ENCODE data around the gene NASP.

The NASP gene

DNA sequence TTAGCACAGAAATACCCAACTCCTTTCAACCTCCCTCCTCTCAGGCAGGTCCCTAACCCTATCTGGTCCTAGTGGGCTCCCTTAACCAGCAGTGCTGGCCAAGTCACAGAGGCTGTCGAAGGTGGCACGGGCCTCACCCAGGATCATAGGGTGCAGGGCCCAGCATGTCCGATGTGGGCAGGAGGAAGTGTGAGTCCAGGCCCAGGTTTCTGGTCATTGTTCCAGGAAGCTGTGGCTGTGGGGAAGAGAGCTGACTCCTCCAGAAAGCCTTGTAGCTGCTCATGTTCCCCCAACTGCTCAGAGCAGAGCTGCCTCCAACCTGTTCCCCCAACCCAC, 37.6 kb downstream of the NASP start:
- peak overlapping the region; percentile 67 for H3K27ac Mint-ChIP-seq
- H3K27me3 Mint-ChIP-seq, result no peaks in the 10 kb centered on the region

DNA sequence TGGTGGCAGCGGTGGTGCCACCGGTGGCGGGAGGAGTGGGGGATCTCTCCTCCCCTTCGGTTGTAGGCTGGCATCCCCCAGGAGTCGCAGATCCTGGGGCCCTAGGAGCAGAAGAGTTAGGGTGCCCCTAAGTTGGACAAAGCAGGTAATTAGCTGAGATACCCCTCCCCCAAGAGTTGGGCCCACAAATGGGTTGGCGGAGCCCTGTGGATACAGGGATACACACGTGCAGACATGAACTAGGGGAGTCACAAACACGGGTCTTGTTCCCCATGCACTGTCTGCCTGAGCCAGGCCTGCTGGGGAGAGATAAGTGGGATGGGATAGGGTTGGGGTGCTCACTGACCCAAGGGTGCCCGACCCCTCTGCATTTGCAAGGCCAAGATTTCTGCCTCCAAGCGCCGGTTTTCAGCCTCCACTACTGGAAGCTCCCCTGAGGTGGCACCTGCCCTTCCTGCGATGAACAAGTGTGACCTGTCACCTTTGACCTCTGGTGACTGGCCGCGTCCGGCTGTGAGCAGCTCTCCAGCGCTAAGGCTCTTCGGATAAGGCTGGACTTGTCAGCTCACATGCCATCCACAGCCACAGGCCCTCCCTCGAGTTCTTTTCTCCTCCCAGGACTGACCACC, 38.2 kb downstream of the NASP start:
- H3K9me3 Mint-ChIP-seq, result no peaks in the 10 kb centered on the region
- no peaks in the 10 kb centered on the region for H3K27me3 Mint-ChIP-seq
- H3K27ac Mint-ChIP-seq, result peak overlapping the region; percentile 67
- H3K4me1 Mint-ChIP-seq (ENCODE audit: low read depth), result peaks cover 4% of the 10 kb centered on the region
- H3K36me3 Mint-ChIP-seq (ENCODE audit: low read depth), result peaks cover 83% of the 10 kb centered on the region
- H3K4me3 Mint-ChIP-seq, result no peak overlapping the region
- DNase-seq, result no peak

More for the DNA sequence above, 37.6 kb downstream of the NASP start:
- Mint-ChIP-seq H3K36me3 (ENCODE audit: low read depth) (peaks cover 84% of the 10 kb centered on the region), H3K9me3 (no peaks in the 10 kb centered on the region), H3K4me3 (no peak overlapping the region), H3K4me1 (ENCODE audit: low read depth) (peaks cover 4% of the 10 kb centered on the region)
- no peak for DNase-seq

DNA sequence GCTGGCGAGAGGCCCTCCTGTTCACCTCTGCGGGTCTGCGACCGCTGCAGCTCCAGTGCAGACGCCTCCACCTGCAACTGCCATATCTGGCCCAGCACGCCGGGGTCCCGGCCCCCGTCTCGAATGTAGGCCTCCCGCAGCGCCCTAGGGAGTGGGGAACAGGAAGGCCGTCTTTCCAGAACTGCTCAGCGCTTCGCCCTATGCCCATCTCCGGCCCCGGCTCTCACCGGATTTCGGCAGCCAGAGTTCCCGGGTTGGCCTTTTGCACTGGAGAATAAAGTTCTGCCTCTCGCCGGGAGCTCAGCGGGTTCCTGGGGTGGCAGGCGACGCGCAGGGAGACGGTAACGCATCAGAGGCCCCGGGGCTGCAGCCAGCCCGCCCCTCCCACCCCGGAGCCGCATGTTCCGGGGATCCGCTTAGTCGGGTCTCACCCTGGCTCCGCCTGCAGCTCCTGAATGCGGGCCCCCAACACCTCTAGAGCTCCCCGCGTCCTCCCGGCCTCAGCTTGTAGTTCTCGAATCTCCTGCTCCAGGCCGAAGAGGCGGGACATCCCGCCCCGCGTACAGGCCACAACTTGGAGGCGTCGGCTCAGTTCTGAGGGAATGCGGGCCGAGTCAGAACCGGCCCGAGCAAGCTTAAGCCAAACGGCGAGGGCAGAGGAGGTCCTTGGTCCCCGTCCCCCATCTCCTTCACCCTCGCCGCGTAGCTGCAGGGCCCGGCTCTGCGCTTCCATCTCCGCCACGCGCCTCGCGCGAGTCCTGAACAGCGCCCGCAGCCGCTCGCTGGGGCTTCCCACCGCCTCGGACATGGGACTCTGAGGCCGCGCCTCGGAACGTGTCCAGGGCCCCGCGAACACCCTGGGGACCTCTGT, 38.9 kb downstream of the NASP start:
- peaks cover 81% of the 10 kb centered on the region for H3K36me3 Mint-ChIP-seq (ENCODE audit: low read depth)
- peak overlapping the region; percentile 75 for H3K27ac Mint-ChIP-seq
- H3K4me3 Mint-ChIP-seq, result no peak overlapping the region
- no peaks in the 10 kb centered on the region for H3K9me3 Mint-ChIP-seq
- no peak for DNase-seq
- no peaks in the 10 kb centered on the region for H3K27me3 Mint-ChIP-seq
- H3K4me1 Mint-ChIP-seq (ENCODE audit: low read depth), result peaks cover 4% of the 10 kb centered on the region

- Mint-ChIP-seq H3K27ac (peak within 1 kb of the TSS; percentile 75), H3K4me1 (ENCODE audit: low read depth) (no peaks in the 10 kb centered on the region), H3K27me3 (no peaks in the 10 kb centered on the region), H3K36me3 (ENCODE audit: low read depth) (peaks cover 80% of the 10 kb centered on the region), H3K9me3 (no peaks in the 10 kb centered on the region), H3K4me3 (no peak within 1 kb of the TSS)
- DNase-seq, result no peak
These were observed 40.1 kb downstream of the NASP start, which contains the start of gene CCDC17 for GRCh38 chr1:45623972-45624371. Gene CCDC17, minus strand, starts transcription at chr1:45624054. Its CDS starts 145 bp downstream, at chr1:45623909.

GRCh38 chr1:45629035-45629434, 45.2 kb downstream of the NASP start:
- no peak for DNase-seq
- Mint-ChIP-seq H3K9me3 (no peaks in the 10 kb centered on the region), H3K27me3 (no peaks in the 10 kb centered on the region), H3K4me3 (no peak overlapping the region), H3K4me1 (ENCODE audit: low read depth) (no peaks in the 10 kb centered on the region), H3K36me3 (ENCODE audit: low read depth) (peaks cover 63% of the 10 kb centered on the region), H3K27ac (peak overlapping the region; percentile 55)

- H3K27me3 Mint-ChIP-seq, result no peaks in the 10 kb centered on the region
- H3K4me3 Mint-ChIP-seq, result no peak overlapping the region
- peak overlapping the region; percentile 36 for H3K27ac Mint-ChIP-seq
- no peak for DNase-seq
- H3K9me3 Mint-ChIP-seq, result no peaks in the 10 kb centered on the region
- no peaks in the 10 kb centered on the region for H3K4me1 Mint-ChIP-seq (ENCODE audit: low read depth)
- H3K36me3 Mint-ChIP-seq (ENCODE audit: low read depth), result peaks cover 49% of the 10 kb centered on the region
These were observed 46.6 kb downstream of the NASP start for GRCh38 chr1:45630429-45630828.

- DNase-seq, result no peak
- Mint-ChIP-seq H3K27me3 (no peaks in the 10 kb centered on the region), H3K36me3 (ENCODE audit: low read depth) (peaks cover 12% of the 10 kb centered on the region), H3K4me1 (ENCODE audit: low read depth) (no peaks in the 10 kb centered on the region), H3K27ac (no peak overlapping the region), H3K9me3 (no peaks in the 10 kb centered on the region), H3K4me3 (no peak overlapping the region)
These were observed 51.4 kb downstream of the NASP start for GRCh38 chr1:45635211-45635610.

GRCh38 chr1:45640293-45640692, 56.5 kb downstream of the NASP start:
- H3K4me1 Mint-ChIP-seq (ENCODE audit: low read depth), result no peaks in the 10 kb centered on the region
- no peak overlapping the region for H3K4me3 Mint-ChIP-seq
- H3K9me3 Mint-ChIP-seq, result no peaks in the 10 kb centered on the region
- H3K27me3 Mint-ChIP-seq, result no peaks in the 10 kb centered on the region
- DNase-seq, result no peak
- H3K36me3 Mint-ChIP-seq (ENCODE audit: low read depth), result peaks cover 46% of the 10 kb centered on the region
- H3K27ac Mint-ChIP-seq, result no peak overlapping the region

GRCh38 chr1:45643321-45643720, 59.5 kb downstream of the NASP start:
- peaks cover 2% of the 10 kb centered on the region for H3K4me1 Mint-ChIP-seq (ENCODE audit: low read depth)
- peak overlapping the region; percentile 57 for H3K27ac Mint-ChIP-seq
- peaks cover 70% of the 10 kb centered on the region for H3K36me3 Mint-ChIP-seq (ENCODE audit: low read depth)
- H3K4me3 Mint-ChIP-seq, result no peak overlapping the region
- no peaks in the 10 kb centered on the region for H3K27me3 Mint-ChIP-seq
- H3K9me3 Mint-ChIP-seq, result no peaks in the 10 kb centered on the region
- DNase-seq, result no peak

- peaks cover 77% of the 10 kb centered on the region for H3K36me3 Mint-ChIP-seq (ENCODE audit: low read depth)
- no peaks in the 10 kb centered on the region for H3K9me3 Mint-ChIP-seq
- no peak overlapping the region for H3K4me3 Mint-ChIP-seq
- H3K4me1 Mint-ChIP-seq (ENCODE audit: low read depth), result peaks cover 2% of the 10 kb centered on the region
- no peak overlapping the region for H3K27ac Mint-ChIP-seq
- no peak for DNase-seq
- no peaks in the 10 kb centered on the region for H3K27me3 Mint-ChIP-seq
These were observed 60.1 kb downstream of the NASP start for GRCh38 chr1:45643978-45644377.

DNA sequence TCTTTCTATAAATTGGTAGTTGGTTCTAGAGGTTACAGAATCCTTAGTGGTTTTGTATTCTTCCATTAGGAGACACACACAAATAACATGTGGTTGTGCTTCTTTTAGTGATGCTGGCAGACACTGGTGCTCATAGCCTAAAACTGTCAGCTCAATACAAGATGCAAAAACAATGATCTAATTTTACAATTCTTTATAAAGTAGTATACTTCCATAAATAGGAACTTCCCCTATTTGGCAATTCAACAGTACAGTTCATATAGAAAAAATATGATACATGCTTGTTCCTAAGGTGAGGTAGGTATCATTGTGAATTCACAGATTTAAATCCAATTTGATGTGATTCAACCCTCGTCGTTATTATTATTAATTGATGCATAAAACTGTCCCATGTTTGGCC, 60.8 kb downstream of the NASP start:
- Mint-ChIP-seq H3K36me3 (ENCODE audit: low read depth) (peaks cover 82% of the 10 kb centered on the region), H3K27me3 (no peaks in the 10 kb centered on the region), H3K27ac (no peak overlapping the region), H3K9me3 (no peaks in the 10 kb centered on the region), H3K4me3 (no peak overlapping the region), H3K4me1 (ENCODE audit: low read depth) (peaks cover 2% of the 10 kb centered on the region)
- DNase-seq, result no peak

- H3K27ac Mint-ChIP-seq, result peak overlapping the region; percentile 59
- peaks cover 86% of the 10 kb centered on the region for H3K36me3 Mint-ChIP-seq (ENCODE audit: low read depth)
- no peak for DNase-seq
- no peaks in the 10 kb centered on the region for H3K27me3 Mint-ChIP-seq
- H3K4me3 Mint-ChIP-seq, result no peak overlapping the region
- H3K4me1 Mint-ChIP-seq (ENCODE audit: low read depth), result peaks cover 4% of the 10 kb centered on the region
- no peaks in the 10 kb centered on the region for H3K9me3 Mint-ChIP-seq
These were observed 63.6 kb downstream of the NASP start for GRCh38 chr1:45647248-45648021.

DNA sequence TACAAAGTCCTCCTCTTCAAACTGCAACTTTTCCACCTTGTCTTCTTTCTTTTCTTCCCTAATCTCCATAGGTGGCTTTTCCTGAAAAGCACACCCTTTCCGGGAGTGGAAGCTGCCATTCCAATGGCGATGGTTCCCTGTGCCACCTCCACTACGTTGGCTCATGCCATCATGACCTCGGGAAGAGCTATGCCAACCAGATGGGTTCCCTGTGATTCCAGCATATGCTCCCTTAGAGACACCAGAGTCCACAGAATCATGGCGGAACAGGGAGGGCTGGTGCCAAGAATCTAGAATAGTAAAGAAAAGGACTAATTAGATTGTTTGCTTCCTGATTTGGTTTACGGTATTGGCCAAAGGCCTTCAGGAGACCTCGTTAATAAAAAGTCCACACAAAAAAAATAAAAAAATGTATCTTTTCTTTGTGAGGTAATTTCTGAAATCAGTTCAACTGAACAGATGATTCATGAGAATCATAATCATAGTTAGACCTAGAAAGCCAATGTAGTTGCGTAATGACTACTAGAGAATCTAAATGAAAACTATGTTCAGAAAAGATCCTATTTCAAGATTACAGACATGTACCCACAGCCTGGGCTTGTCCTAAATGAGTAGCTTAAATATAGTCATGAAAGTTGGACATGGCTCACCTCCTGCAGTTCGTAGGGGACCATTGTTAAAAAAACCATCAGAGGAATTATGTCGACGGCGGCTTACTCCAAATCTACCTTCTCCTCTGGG, 70.9 kb downstream of the NASP start:
- Mint-ChIP-seq H3K4me1 (ENCODE audit: low read depth) (peaks cover 25% of the 10 kb centered on the region), H3K9me3 (no peaks in the 10 kb centered on the region), H3K27ac (peak overlapping the region; percentile 80), H3K27me3 (no peaks in the 10 kb centered on the region), H3K4me3 (no peak overlapping the region), H3K36me3 (ENCODE audit: low read depth) (peaks cover 92% of the 10 kb centered on the region)
- no peak for DNase-seq

DNA sequence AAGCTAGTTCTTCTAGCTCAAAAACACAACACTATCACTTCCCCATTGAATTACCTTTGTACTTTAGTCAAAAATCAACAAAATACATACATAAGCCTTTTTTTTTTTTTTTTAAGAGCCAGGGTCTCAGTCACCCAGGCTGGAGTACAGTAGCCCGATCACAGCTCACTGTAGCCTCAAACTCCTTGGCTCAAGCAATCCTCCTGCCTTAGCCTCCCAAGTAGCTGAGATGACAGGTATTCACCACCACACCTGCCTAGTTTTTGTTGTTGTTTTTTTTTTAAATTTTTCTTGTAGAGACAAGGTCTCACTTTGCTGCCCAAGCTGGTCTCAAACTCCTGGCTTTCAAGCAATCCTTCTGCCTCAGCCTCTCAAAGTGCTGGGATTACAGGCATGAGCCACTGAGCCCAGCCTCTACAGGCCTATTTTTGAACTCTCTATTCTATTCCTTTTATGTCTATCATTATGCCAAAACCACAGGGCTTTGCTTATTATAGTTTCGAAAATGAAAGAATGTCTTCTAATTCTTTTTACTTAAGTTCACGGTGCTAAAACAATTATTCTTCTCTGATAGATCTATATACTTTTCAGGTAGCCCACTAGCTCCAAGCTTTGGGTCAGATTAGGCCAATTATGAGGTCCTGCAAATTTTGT, 72.9 kb downstream of the NASP start:
- no peak for DNase-seq
- H3K4me3 Mint-ChIP-seq, result no peak overlapping the region
- no peaks in the 10 kb centered on the region for H3K27me3 Mint-ChIP-seq
- peaks cover 23% of the 10 kb centered on the region for H3K4me1 Mint-ChIP-seq (ENCODE audit: low read depth)
- peaks cover 89% of the 10 kb centered on the region for H3K36me3 Mint-ChIP-seq (ENCODE audit: low read depth)
- H3K27ac Mint-ChIP-seq, result no peak overlapping the region
- no peaks in the 10 kb centered on the region for H3K9me3 Mint-ChIP-seq

Data from activated T-cell treated with anti-CD3 and anti-CD28 coated beads, Interleukin-2, amount 50 U/mL, for 24 hours (primary cell).